Adipose tissue (tissue), 3 donors: ENCODE data around the gene KLHL34. TPM values are rescaled to one million over a fixed set of nuclear protein-coding genes. Genes with fewer than 3 reads are reported as not detected.

Source experiments
- H3K27ac ChIP-seq: one replicate; pipeline ENCODE4 v1.5.1; 2013; ENCODE audit warnings: low read depth, low read length
- WGBS, 3 donors: extraction: QIAGEN DNeasy Blood & Tissue Kit; methylation state at CpG; one replicate each; pipeline ENCODE4 v1.1.7; 2013; 5-methylcytosine and 5-hydroxymethylcytosine counted together
- polyA plus RNA-seq, 3 donors: library from polyadenylated mRNA; stranded (reverse); fragments of 200-250 nt; gene quantifications; one replicate each; pipeline ENCODE4 v1.2.3, GENCODE V29; 2013
- donor health status: healthy with polysubstance abuse.
- donor health status: Bipolar disorder and iron deficiency.
- donor health status: healthy.

The KLHL34 gene
- polyA plus RNA-seq = under 1 TPM in 2 of 3 donors, not detected in 1; 0.02 to 0.11 TPM

- WGBS, 3 donors = 2 to 39% (median 3%) methylated on average over 37 to 59 of the region's 60 CpGs
- no peak within 1 kb of the TSS for H3K27ac ChIP-seq
Observed at GRCh38 chrX:21658152-21658737, at the start of gene KLHL34. Gene KLHL34, minus strand, starts transcription at chrX:21658330. Its CDS starts 542 bp downstream, at chrX:21657788.

- WGBS, 3 donors = 37 to 79% (median 69%) methylated on average over 4 of the region's 4 CpGs
- no peak overlapping the region for H3K27ac ChIP-seq
Observed at GRCh38 chrX:21705225-21705624, 47.1 kb upstream of the KLHL34 start.

- WGBS, 3 donors = 50 to 71% (median 64%) methylated on average over 4 of the region's 4 CpGs
Observed at GRCh38 chrX:21702725-21703124, 44.6 kb upstream of the KLHL34 start.

GRCh38 chrX:21700967-21701366 lies 42.8 kb upstream of the KLHL34 start:
- 56 to 76% (median 66%) methylated on average over 3 of the region's 3 CpGs for WGBS, 3 donors

More at GRCh38 chrX:21702725-21703124, 44.6 kb upstream of the KLHL34 start:
- no peak overlapping the region for H3K27ac ChIP-seq

GRCh38 chrX:21700275-21700674 lies 42.1 kb upstream of the KLHL34 start:
- 78 to 86% (median 85%) methylated on average over 5 of the region's 5 CpGs for WGBS, 3 donors

More at GRCh38 chrX:21700967-21701366, 42.8 kb upstream of the KLHL34 start:
- H3K27ac ChIP-seq = no peak overlapping the region

GRCh38 chrX:21699136-21699535 lies 41.0 kb upstream of the KLHL34 start:
- WGBS, 3 donors = 55 to 75% (median 60%) methylated on average over 3 of the region's 3 CpGs
- no peak overlapping the region for H3K27ac ChIP-seq

More at GRCh38 chrX:21700275-21700674, 42.1 kb upstream of the KLHL34 start:
- H3K27ac ChIP-seq = no peak overlapping the region

- 67 to 79% (median 70%) methylated on average over 4 of the region's 4 CpGs for WGBS, 3 donors
- no peak overlapping the region for H3K27ac ChIP-seq
Observed at GRCh38 chrX:21698272-21698671, 40.1 kb upstream of the KLHL34 start.

GRCh38 chrX:21691512-21692018 lies 33.4 kb upstream of the KLHL34 start:
- H3K27ac ChIP-seq = no peak overlapping the region
- WGBS, 3 donors = 73 to 88% (median 85%) methylated on average over 3 of the region's 3 CpGs

GRCh38 chrX:21683941-21684340 lies 25.8 kb upstream of the KLHL34 start:
- no peak overlapping the region for H3K27ac ChIP-seq
- 55 to 67% (median 65%) methylated on average over 1 of the region's 1 CpG for WGBS, 3 donors

GRCh38 chrX:21678048-21678612 lies 20.0 kb upstream of the KLHL34 start:
- WGBS, 3 donors = 55 to 71% (median 64%) methylated on average over 4 of the region's 4 CpGs

GRCh38 chrX:21675931-21676330 lies 17.8 kb upstream of the KLHL34 start:
- no peak overlapping the region for H3K27ac ChIP-seq
- 29 to 44% (median 38%) methylated on average over 2 of the region's 2 CpGs for WGBS, 3 donors

More at GRCh38 chrX:21678048-21678612, 20.0 kb upstream of the KLHL34 start:
- H3K27ac ChIP-seq = no peak overlapping the region

GRCh38 chrX:21674430-21675186 lies 16.5 kb upstream of the KLHL34 start:
- WGBS, 3 donors = 39 to 86% (median 62%) methylated on average over 4 of the region's 4 CpGs
- no peak overlapping the region for H3K27ac ChIP-seq

- WGBS, 3 donors = 69 to 80% (median 72%) methylated on average over 4 of the region's 4 CpGs
- H3K27ac ChIP-seq = no peak overlapping the region
Observed at GRCh38 chrX:21666679-21667078, 8.5 kb upstream of the KLHL34 start.

- H3K27ac ChIP-seq = no peak overlapping the region
- 60 to 82% (median 67%) methylated on average over 4 of the region's 4 CpGs for WGBS, 3 donors
Observed at GRCh38 chrX:21666252-21666651, 8.1 kb upstream of the KLHL34 start.

GRCh38 chrX:21662761-21663160 lies 4.6 kb upstream of the KLHL34 start:
- 62 to 82% (median 73%) methylated on average over 4 of the region's 4 CpGs for WGBS, 3 donors
- H3K27ac ChIP-seq = no peak overlapping the region

- 66 to 79% (median 78%) methylated on average over 6 of the region's 6 CpGs for WGBS, 3 donors
- no peak overlapping the region for H3K27ac ChIP-seq
Observed at GRCh38 chrX:21661316-21661715, 3.2 kb upstream of the KLHL34 start.

- H3K27ac ChIP-seq = no peak overlapping the region
- 89 to 98% (median 89%) methylated on average over 2 of the region's 2 CpGs for WGBS, 3 donors
Observed at GRCh38 chrX:21660156-21660555, 2.0 kb upstream of the KLHL34 start.

GRCh38 chrX:21659320-21659719 lies 1.2 kb upstream of the KLHL34 start:
- 65 to 92% (median 74%) methylated on average over 3 of the region's 3 CpGs for WGBS, 3 donors
- no peak overlapping the region for H3K27ac ChIP-seq

- no peak overlapping the region for H3K27ac ChIP-seq
- 18 to 40% (median 20%) methylated on average over 16 to 23 of the region's 23 CpGs for WGBS, 3 donors
Observed at GRCh38 chrX:21658746-21659145, 616 bp upstream of the KLHL34 start.
